Measurements from ENCODE around the gene PLCB1.
A peak's percentile ranks its signal among the peaks of the same experiment; 100 is the strongest.

PLCB1 gene

GRCh38 chr20:8515810-8516435 is 383.9 kb downstream of the PLCB1 start:
- TF ChIP-seq CTCF (IDR thresholded peaks at IDR 0.05; ENCODE audit: low read length, missing control alignments): no peak
- H3K4me3 ChIP-seq (replicated peaks; ENCODE audit: low read depth, low read length): no peak overlapping the region
- DNase-seq (ENCODE audit: low read depth): no peak

- no peak for DNase-seq (ENCODE audit: low read depth)
- H3K4me3 ChIP-seq (replicated peaks; ENCODE audit: low read depth, low read length): no peak overlapping the region
- TF ChIP-seq CTCF (IDR thresholded peaks at IDR 0.05; ENCODE audit: low read length, missing control alignments): no peak
Measured at GRCh38 chr20:8518878-8519277, 386.8 kb downstream of the PLCB1 start.

- no peak for DNase-seq (ENCODE audit: low read depth)
- TF ChIP-seq CTCF (IDR thresholded peaks at IDR 0.05; ENCODE audit: low read length, missing control alignments): no peak
- H3K4me3 ChIP-seq (replicated peaks; ENCODE audit: low read depth, low read length): no peak overlapping the region
Measured at GRCh38 chr20:8519887-8520286, 387.8 kb downstream of the PLCB1 start.

GRCh38 chr20:8522168-8522567 is 390.1 kb downstream of the PLCB1 start:
- TF ChIP-seq CTCF (IDR thresholded peaks at IDR 0.05; ENCODE audit: low read length, missing control alignments): no peak
- no peak overlapping the region for H3K4me3 ChIP-seq (replicated peaks; ENCODE audit: low read depth, low read length)
- DNase-seq (ENCODE audit: low read depth): no peak

GRCh38 chr20:8523684-8524083 is 391.6 kb downstream of the PLCB1 start:
- no peak overlapping the region for H3K4me3 ChIP-seq (replicated peaks; ENCODE audit: low read depth, low read length)
- no peak for DNase-seq (ENCODE audit: low read depth)

GRCh38 chr20:8524101-8525016 is 392.3 kb downstream of the PLCB1 start:
- no peak for TF ChIP-seq CTCF (IDR thresholded peaks at IDR 0.05; ENCODE audit: low read length, missing control alignments)
- H3K4me3 ChIP-seq (replicated peaks; ENCODE audit: low read depth, low read length): no peak overlapping the region
- no peak for DNase-seq (ENCODE audit: low read depth)

More at GRCh38 chr20:8523684-8524083, 391.6 kb downstream of the PLCB1 start:
- peak; percentile 24 for TF ChIP-seq CTCF (IDR thresholded peaks at IDR 0.05; ENCODE audit: low read length, missing control alignments)

Measured in fibroblast of pulmonary artery (primary cell).